Mononuclear cell (primary cell): ENCODE results near the gene DTNBP1. TPM values are rescaled to one million over a fixed set of nuclear protein-coding genes. Genes with fewer than 3 reads are reported as not detected.

Experiments used
- H3K27me3 ChIP-seq: 2 replicates; pipeline ENCODE4 v1.6.0; 2011; ENCODE audit warnings: low read length, control low read depth; ENCODE audit not compliant: insufficient read depth
- H3K4me1 ChIP-seq: 2 replicates; pipeline ENCODE4 v1.5.1; 2011; ENCODE audit warnings: mild to moderate bottlenecking, low read length, control low read depth; ENCODE audit not compliant: insufficient read depth
- H3K4me3 ChIP-seq: 2 replicates; pipeline ENCODE4 v1.5.1; 2011; ENCODE audit warnings: mild to moderate bottlenecking, low read length, moderate library complexity
- H3K9me3 ChIP-seq: 2 replicates; pipeline ENCODE4 v1.5.1; 2011; ENCODE audit warnings: low read depth, mild to moderate bottlenecking, control low read depth, low read length
- total RNA-seq: library from RNA; depleted of rRNA; stranded (reverse); fragments of >200 nt; gene quantifications from one replicate; pipeline ENCODE4 v1.2.3, GENCODE V29; 2012

Gene DTNBP1
- total RNA-seq, 1 donor = 7.7 TPM

- Histone ChIP-seq H3K4me1 (peaks cover 13% of the 10 kb centered on the region), H3K9me3 (no peaks in the 10 kb centered on the region), H3K27me3 (no peaks in the 10 kb centered on the region), H3K4me3 (no peak overlapping the region)
These were observed 152.7 kb downstream of the DTNBP1 start for GRCh38 chr6:15510121-15510520.

- Histone ChIP-seq H3K27me3 (no peaks in the 10 kb centered on the region), H3K9me3 (no peaks in the 10 kb centered on the region), H3K4me3 (no peak overlapping the region), H3K4me1 (peaks cover 13% of the 10 kb centered on the region)
These were observed 153.4 kb downstream of the DTNBP1 start for GRCh38 chr6:15509335-15509933.

- Histone ChIP-seq H3K9me3 (no peaks in the 10 kb centered on the region), H3K4me3 (no peak overlapping the region), H3K27me3 (no peaks in the 10 kb centered on the region), H3K4me1 (peaks cover 13% of the 10 kb centered on the region)
These were observed 153.9 kb downstream of the DTNBP1 start for GRCh38 chr6:15508931-15509330.

DNA sequence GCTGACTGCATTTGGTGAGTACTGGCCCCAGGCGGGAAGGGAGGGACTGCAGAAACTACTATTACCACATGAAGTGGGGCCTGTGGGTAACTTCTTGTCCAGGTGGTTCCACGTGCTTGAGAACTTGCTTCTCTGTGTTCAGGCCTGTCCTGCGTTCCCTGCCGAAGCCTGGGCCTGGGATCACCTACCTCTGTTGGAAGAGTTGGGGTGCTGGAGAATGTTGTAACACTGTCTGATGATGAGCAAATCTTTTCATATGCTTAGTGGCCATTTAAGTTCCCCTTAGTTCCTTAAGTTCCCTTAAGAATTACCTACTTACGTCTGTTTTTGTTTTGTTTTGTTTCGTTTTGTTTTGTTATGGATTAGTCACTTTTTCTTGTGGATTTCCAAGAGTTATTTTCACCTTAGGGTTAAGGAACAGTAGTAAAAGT is 154.4 kb downstream of the DTNBP1 start:
- no peaks in the 10 kb centered on the region for H3K27me3 ChIP-seq
- peaks cover 13% of the 10 kb centered on the region for H3K4me1 ChIP-seq
- no peaks in the 10 kb centered on the region for H3K9me3 ChIP-seq
- no peak overlapping the region for H3K4me3 ChIP-seq

DNA sequence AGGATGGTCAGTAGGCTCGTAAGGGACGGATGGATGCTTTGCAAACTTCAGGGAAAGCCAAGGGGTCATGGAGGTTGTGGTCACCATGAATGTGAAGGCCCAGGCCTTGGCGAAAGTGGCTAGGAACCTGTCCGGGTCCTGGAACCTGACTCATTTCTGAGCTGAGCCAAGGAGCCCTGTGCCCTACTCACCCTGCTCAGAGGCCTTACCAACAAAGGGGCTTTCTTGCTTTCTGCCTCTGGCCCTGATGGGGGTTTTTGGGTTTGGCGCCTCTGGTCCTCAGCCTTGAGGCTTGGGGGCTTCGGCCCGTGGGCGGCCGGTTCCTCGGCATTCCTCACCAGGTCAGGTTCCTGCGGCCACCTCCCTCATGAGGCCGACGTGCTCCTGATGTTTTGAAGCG is 155.1 kb downstream of the DTNBP1 start:
- peaks cover 13% of the 10 kb centered on the region for H3K4me1 ChIP-seq
- H3K27me3 ChIP-seq = no peaks in the 10 kb centered on the region
- no peaks in the 10 kb centered on the region for H3K9me3 ChIP-seq
- H3K4me3 ChIP-seq = no peak overlapping the region

DNA sequence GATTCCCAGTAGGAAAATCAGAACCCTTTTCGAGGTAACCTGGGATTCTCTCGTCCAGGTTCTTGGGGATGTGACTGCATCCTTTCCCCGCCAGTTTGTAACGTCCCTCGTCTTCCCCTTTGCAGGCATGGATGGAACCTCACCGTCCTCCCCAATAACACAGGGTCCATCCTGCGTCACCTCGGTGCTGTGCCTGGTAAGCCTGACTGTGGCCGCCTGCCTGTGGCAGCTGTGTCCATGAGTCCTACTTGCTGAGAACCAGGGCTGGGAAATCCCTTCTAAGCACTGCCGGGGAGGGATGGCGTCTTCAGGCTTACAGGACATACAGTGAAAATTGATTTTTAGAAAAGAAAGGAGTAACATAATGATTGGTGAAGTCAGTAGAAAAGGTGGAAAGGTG is 155.6 kb downstream of the DTNBP1 start:
- Histone ChIP-seq H3K27me3 (no peaks in the 10 kb centered on the region), H3K4me3 (no peak overlapping the region), H3K9me3 (no peaks in the 10 kb centered on the region)

GRCh38 chr6:15506066-15506465 is 156.8 kb downstream of the DTNBP1 start:
- no peaks in the 10 kb centered on the region for H3K27me3 ChIP-seq
- no peak overlapping the region for H3K4me3 ChIP-seq
- peaks cover 13% of the 10 kb centered on the region for H3K4me1 ChIP-seq
- H3K9me3 ChIP-seq = no peaks in the 10 kb centered on the region

More for the DNA sequence above, 155.6 kb downstream of the DTNBP1 start:
- peaks cover 13% of the 10 kb centered on the region for H3K4me1 ChIP-seq

DNA sequence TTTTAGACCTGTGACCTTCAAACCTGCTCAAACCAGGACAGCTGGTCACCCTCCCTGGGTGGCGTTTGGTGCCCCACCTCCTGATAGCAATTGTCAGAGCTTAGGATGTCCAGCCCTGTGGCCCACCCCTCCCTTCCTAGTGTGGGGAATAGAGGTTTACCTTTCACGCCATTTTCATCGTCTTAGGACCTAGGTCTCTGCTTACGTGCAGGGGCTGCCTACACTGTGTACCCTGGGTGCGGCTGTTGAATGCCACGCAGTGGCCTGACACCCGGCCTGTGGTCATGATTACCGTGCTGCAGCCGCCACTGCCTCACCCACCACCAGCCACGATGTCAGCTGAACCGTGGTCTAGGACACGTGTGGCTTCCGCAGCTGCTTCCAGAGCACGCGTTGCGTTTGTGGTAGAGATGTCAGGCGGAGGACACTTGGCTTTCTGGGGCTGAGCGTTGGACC is 157.3 kb downstream of the DTNBP1 start:
- H3K4me3 ChIP-seq = no peak overlapping the region
- H3K27me3 ChIP-seq = no peaks in the 10 kb centered on the region
- no peaks in the 10 kb centered on the region for H3K9me3 ChIP-seq
- peaks cover 13% of the 10 kb centered on the region for H3K4me1 ChIP-seq

DNA sequence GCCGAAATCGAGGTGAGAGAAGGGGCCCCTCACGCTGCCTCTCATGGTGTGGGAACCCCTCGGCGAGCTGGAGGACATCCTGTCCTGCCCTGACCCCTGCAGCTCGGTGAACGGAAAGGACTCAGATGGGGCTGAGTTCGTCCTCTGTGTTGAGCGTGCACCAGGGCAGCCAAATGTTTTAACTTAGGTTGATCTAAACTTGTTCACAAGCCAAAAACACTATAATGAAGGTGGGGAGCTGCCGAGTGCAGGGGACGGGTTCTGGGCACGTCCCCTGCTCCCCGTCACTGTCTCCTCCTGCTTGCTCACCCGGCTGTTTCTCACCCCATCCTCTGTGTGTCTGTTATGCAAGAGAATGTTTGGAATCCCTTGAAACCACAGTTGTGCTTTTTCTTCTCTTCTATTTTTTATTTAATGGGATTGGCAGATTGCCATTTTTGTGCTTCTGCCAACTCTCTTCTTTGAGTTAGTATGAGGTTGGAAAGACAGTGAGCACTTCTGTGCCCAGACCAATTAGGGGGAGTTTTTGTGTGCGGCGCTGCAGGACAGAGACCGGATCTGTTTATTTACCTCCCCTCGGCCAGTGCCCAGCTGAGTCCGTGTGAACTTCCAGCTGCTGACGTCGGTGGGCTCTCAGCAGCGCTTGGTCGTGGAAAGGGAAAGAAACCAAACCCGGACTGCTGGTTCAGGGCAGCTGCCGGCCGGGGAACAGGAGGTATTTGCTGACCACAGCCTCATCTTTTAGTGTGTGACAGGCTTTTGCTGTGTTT is 158.1 kb downstream of the DTNBP1 start:
- no peak overlapping the region for H3K4me3 ChIP-seq
- no peaks in the 10 kb centered on the region for H3K27me3 ChIP-seq
- H3K9me3 ChIP-seq = no peaks in the 10 kb centered on the region
- peaks cover 13% of the 10 kb centered on the region for H3K4me1 ChIP-seq

DNA sequence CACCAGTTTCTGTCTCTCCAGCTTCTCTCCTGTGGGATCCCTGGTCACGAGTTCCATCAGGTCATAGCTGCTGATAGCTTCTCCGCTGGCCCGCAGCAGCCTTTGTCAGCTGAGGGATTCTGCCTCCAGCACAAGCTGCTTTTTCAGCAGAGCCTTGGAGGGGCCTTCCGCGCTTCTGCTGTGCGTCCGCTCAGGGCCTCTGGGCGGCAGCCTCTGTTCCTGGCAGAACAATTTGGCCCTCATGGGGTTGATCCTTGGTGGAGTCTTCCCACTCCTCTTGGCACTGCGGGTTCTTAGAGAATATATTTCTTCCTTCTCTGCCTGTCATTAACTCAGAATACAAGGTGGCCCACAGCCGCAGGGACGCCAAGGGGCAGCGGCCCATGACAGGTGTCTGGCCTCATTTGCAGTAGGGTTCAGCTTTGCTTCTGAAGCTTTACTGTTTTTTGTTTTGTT is 158.8 kb downstream of the DTNBP1 start:
- no peaks in the 10 kb centered on the region for H3K27me3 ChIP-seq
- no peak overlapping the region for H3K4me3 ChIP-seq
- H3K4me1 ChIP-seq = peaks cover 13% of the 10 kb centered on the region
- H3K9me3 ChIP-seq = no peaks in the 10 kb centered on the region

GRCh38 chr6:15503346-15503680 is 159.5 kb downstream of the DTNBP1 start:
- no peaks in the 10 kb centered on the region for H3K9me3 ChIP-seq
- no peak overlapping the region for H3K4me3 ChIP-seq
- no peaks in the 10 kb centered on the region for H3K27me3 ChIP-seq
- peaks cover 9% of the 10 kb centered on the region for H3K4me1 ChIP-seq

DNA sequence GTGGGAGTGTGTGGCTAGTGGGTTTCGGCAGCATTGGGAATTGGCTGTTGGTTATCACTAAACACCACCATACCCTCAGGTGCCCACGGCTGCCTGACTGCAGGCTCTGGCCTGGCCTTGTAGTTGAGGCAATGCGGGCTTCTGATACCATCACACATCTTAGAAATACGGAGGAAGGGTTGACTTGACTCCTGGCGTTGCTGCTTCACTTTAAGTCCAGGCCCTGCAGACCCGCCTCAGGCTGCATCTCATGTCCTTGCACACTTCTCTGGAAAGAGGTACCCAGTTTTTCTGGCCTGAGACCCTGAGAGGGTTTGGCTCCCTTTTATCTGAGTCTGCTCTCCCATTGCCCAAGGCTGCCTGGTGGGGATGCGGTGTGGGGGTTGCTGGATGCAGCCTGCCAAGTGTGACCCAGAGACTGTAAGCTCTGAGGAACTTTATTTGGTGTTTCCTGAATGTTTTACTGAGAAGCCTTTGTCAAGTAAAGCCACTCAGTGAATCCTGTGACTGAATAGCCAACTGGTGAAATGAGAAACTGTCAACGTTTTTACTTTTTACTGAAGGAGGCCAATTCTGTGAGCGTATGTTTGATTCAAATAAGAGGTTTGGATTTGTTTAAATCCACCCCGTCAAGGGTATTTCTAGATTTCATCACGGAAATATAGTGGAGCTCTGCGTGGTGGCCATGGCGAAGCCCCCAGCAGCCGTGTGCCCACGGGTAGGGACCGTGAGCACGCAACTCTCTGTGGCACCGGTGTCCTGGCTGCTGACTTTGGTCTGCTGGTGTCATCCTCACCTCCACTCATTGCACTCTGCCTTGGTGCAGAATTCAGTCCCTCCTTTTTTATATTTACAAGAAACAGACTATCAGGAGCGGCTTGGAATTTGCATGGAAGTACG is 160.1 kb downstream of the DTNBP1 start:
- Histone ChIP-seq H3K4me3 (no peak overlapping the region), H3K9me3 (no peaks in the 10 kb centered on the region), H3K27me3 (no peaks in the 10 kb centered on the region), H3K4me1 (peaks cover 4% of the 10 kb centered on the region)

- peaks cover 3% of the 10 kb centered on the region for H3K4me1 ChIP-seq
- no peak overlapping the region for H3K4me3 ChIP-seq
- H3K27me3 ChIP-seq = no peaks in the 10 kb centered on the region
- no peaks in the 10 kb centered on the region for H3K9me3 ChIP-seq
These were observed 160.9 kb downstream of the DTNBP1 start for GRCh38 chr6:15501826-15502445.

DNA sequence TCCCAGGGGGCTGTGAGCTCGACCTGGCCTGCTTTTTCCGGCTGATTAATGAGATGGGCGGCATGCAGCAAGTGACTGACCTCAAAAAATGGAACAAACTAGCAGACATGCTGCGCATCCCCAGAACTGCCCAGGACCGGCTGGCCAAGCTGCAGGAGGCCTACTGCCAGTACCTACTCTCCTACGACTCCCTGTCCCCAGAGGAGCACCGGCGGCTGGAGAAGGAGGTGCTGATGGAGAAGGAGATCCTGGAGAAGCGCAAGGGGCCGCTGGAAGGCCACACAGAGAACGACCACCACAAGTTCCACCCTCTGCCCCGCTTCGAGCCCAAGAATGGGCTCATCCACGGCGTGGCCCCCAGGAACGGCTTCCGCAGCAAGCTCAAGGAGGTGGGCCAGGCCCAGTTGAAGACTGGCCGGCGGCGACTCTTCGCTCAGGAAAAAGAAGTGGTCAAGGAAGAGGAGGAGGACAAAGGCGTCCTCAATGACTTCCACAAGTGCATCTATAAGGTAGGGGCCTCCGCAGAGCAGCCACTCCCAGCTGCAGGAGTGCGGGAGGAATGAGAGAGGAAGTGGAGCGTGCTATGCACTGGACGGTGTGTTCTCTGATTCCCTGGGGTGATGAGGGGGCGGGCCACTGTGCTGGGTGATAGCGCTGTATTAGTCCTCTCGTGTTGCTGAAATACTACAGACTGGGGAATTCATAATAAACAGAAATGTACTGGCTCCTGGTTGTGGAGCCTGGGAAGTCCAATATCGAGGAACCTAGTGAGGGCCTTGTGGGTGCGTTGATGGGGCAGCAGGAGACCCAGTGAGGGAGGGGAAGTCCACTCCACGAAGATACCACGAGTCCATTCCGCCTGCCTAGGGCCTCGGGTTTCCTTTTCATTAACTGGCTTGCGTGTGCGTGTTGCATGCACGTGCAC is 161.7 kb downstream of the DTNBP1 start:
- H3K4me1 ChIP-seq = peaks cover 3% of the 10 kb centered on the region
- H3K27me3 ChIP-seq = no peaks in the 10 kb centered on the region
- H3K4me3 ChIP-seq = no peak overlapping the region
- H3K9me3 ChIP-seq = no peaks in the 10 kb centered on the region
